CMK (cell line): ENCODE results near the gene DYRK3.
"Not testable (repeated sequence)": the region's sequence is repeated elsewhere in the genome, so short reads cannot be mapped to it uniquely, and the experiment has no call there.

ENCODE experiments used
- DNase-seq: peaks from one replicate; pipeline ENCODE4 v3.0.0-alpha.2; 2010; ENCODE audit warnings: low read depth

Gene DYRK3

DNA sequence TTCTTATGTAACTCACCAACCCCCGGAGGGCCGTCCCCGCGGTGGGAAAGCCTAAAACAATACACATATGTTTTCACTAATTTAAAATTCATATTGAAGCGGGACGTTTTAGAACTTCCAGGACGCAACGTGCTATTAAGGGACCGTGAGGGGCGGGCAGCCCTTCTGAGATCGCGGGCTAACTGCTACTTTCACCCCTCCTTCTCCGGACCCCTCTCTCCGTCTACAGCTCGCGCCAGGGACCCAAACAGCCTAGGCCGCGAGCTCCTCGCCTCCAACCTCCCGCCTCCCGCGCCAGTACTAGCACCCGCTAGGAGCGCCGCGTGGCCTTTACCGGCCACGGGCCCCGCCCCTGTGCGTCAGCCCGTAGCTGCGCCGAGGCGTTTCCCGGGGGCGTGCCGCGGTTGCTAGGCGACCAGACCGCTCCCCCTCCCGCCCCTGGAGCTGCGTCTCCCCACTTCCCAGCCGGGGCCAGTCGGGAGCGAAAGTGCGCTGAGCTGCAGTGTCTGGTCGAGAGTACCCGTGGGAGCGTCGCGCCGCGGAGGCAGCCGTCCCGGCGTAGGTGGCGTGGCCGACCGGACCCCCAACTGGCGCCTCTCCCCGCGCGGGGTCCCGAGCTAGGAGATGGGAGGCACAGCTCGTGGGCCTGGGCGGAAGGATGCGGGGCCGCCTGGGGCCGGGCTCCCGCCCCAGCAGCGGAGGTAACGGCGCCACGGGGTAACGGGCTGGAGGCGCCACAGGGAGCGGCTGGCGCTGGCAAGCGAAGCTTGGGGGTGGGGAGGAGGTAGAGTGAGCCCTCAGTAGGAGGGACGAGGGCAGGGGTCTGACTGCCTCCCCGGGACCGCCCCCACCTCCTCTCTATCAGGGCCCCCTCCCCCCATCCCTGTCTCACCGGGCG, at the start of gene DYRK3:
DYRK3 (plus strand) TSS at position 457 of the 898 bp plus-strand sequence; CDS start at position 625, 168 bp downstream.
- peak; percentile 89 for DNase-seq

DNA sequence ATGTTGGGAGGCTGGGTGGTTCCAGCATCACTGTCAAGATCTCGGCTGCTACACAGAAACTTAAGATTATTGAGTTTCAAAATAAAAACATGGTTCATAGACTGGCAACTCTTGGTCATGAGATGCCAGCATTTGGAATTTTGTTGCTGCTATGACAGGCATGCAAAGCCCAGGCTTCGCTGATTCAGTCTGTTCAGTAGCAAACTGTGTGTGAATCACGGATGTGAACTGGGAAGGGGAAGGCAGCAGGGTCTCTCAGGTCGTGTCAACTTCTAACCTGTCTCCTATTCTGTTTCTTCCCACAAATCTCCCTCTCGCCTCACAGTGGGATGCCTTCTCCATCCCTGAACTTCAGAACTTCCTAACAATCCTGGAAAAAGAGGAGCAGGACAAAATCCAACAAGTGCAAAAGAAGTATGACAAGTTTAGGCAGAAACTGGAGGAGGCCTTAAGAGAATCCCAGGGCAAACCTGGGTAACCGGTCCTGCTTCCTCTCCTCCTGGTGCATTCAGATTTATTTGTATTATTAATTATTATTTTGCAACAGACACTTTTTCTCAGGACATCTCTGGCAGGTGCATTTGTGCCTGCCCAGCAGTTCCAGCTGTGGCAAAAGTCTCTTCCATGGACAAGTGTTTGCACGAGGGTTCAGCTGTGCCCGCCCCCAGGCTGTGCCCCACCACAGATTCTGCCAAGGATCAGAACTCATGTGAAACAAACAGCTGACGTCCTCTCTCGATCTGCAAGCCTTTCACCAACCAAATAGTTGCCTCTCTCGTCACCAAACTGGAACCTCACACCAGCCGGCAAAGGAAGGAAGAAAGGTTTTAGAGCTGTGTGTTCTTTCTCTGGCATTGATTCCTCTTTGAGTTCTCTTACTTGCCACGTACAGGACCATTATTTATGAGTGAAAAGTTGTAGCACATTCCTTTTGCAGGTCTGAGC, 48.6 kb upstream of the DYRK3 start:
- DNase-seq, result no peak

DNA sequence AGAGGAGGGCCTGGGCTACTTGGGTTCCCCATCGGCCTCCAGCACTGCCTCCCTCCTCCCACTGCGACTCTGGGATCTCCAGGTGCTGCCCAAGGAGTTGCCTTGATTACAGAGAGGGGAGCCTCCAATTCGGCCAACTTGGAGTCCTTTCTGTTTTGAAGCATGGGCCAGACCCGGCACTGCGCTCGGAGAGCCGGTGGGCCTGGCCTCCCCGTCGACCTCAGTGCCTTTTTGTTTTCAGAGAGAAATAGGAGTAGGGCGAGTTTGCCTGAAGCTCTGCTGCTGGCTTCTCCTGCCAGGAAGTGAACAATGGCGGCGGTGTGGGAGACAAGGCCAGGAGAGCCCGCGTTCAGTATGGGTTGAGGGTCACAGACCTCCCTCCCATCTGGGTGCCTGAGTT, 47.4 kb upstream of the DYRK3 start:
- DNase-seq, result no peak

DNA sequence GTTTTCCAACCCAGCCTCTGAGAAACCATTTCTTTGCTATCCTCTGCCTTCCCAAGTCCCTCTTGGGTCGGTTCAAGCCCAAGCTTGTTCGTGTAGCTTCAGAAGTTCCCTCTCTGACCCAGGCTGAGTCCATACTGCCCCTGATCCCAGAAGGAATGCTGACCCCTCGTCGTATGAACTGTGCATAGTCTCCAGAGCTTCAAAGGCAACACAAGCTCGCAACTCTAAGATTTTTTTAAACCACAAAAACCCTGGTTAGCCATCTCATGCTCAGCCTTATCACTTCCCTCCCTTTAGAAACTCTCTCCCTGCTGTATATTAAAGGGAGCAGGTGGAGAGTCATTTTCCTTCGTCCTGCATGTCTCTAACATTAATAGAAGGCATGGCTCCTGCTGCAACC, 46.8 kb upstream of the DYRK3 start:
- no peak for DNase-seq

DNA sequence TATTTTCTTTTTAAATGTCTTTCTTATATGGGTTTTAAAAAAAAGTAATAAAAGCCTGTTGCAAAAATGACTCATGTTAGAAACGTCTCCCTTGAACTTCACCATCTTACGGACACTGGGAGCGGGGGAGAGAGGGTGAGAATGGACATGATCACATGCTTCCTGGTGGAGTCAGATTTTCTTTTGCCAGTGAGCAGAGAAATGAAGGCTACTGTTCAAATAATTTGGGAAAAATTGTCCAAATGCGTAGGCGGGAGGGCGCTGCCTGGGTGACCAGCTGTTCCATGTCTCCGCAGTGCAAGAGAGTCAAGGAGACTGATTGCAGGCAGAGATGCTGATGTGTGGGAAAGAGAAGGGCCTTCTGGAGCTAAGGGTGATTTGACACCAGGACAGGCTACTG, 46.1 kb upstream of the DYRK3 start:
- DNase-seq, result no peak

DNA sequence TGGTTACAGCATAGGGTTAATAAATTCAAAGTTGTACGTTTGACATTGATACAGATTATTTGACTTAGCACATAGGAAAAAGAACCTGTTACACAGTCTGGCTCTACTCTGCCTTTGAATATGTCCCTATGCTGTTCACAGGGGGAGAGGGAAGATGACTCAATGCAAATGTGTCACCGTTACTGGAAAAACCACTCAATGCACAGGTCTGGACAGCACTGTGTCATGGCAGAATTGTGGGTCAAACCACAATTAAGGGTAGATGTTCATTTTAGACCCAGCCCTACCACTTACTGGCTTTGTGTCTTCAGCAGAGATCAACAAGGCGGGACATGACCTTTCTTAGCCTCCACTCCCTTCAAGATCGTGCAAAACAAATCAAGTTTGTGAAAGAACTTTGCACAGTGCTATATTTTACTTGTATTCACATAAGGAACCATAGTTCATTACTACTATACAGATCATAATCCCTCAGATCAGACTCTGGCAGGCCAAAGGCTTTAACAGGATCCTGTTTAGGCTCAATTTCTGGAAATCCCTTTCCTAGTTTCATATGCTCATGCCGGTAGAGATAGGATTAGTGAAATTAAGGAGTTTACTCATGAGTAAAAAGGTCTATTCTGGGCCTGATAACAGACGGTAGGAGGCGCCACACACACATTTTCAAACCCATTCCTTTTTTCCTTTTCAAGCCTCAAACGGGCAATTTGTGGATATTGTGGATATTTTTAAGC, 45.1 kb upstream of the DYRK3 start:
- DNase-seq, result no peak

DNA sequence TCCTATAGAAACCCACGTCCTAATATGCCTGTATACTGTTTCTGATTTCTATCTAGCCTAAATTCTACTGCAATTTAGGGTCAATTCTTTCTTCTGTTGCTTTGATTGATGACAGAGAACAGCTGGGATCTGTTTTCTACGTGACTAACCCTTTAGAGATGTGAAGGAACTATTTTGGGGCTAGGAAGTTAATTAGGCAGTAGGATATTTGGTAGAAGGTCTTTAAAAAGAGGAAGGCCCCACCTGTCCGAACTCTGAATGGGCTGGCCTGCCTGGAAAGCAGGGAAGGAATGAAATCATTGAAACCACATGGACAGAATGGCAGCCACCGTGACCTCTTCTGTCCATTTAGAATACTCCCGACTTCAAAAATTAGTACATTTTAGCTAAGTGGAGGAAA, 44.1 kb upstream of the DYRK3 start:
- no peak for DNase-seq

DNA sequence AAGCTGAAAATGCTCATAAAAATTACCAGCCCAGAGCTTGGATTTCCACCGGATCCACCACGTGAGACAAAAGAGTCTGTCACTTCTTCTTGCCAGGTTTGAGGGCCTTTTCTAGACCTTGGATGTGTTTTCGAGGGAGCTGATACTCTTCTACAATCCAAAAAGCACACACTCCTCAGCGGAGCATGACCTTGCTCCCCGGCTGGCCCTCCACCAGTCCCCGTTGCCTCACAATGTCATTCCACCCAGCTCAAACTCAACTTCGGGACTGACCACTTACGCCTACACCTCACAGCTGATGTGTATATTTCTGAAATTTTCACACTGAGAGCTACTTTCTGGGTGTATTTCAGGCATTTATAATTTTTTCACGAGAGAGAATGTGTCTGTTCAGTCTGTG, 43.6 kb upstream of the DYRK3 start:
- no peak for DNase-seq

DNA sequence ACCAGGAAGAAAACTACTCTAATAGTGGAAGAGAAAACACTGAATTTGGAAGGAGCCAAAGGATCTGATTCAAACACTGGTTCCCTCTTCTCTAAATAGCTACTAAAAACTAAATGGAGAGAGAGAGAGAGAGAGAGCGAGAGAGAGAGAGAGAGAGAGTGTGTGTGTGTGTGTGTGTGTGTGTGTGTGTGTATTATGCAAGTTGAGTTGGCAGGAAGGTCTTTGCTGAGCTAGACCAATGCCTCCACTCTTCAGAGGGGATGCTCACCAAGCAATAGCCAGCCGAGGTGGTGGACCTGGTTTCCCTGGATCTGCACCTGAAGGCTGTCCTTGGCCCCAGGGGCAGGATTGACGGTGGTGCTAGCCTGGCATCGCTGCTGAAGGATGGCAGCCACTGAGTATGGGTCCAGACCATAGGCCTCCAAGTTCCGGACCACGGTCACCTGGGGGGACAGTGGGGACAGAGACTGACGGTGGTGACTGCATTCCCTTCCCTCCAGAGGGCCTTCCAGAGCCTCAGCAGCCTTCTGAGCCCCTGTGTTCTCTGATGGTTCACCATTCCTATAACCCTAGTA, 41.9 kb upstream of the DYRK3 start:
- DNase-seq, result no peak

DNA sequence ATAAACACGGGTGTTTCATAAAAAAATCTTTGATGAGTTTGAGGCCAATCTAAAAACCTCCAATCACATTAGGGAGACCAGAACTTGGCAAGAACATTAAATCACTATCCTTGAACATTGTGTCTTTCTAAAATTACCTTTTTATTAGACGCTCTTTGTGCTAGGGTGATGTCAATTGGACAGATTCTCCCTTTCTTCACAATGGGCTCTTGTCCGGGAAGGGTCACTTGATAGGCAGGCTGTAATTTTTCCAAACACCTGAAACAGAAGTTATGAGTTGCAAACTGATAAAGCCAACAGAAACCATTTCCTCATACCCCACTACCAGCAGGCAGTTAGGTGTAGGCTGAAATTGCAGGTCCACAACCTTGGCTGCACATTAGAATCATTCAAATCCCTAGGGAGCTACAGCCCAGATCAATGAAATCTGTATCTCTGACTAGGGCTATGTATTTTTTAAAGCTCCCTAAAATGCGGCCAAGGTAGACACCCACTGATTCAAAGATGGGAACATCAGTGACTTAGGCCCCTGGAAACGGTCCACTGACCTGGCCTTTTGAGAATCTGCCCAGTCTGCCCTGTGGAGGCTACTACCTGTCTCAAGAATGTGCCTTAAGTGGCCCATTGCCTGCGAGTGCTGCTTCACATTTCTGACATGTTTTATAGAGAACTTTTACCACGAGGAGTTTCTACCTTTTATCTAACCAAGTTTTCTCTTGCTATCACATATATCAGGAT, 39.6 kb upstream of the DYRK3 start:
- DNase-seq, result no peak

DNA sequence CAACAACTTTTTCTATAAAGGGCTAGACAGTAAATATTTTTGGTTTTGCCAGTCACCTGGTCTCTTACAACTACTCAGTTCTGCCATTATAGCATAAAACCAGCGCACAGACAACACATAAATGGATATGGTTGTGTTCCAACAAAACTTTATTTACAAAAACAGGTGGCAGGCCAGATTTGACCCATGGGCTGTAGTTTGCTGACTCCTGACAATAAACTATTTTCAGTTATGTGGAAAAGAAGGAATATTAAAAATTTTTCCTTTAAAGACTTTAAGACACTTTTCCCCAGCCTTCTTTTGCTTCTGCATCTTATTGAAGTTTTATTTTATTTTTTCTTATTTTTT, 39.0 kb upstream of the DYRK3 start:
- DNase-seq, result no peak

DNA sequence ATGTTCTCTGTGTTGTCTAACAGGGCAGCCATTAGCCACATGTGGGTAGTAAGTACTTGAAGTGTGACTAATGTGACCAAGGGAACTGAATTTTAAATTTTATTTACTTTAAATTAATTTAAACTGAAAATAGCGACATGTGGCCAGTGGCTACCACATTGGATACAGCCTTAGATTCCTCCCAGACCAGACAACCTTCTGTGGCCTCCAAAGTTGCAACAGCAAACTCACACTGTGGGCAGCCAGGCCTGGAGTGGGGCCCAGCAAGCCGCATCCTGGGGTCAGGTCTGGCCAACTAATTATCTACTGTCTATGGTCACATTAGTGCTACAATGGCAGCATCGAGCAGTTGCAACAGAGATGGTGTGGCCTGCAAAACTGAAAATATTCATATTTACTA, 34.8 kb upstream of the DYRK3 start:
- no peak for DNase-seq

DNA sequence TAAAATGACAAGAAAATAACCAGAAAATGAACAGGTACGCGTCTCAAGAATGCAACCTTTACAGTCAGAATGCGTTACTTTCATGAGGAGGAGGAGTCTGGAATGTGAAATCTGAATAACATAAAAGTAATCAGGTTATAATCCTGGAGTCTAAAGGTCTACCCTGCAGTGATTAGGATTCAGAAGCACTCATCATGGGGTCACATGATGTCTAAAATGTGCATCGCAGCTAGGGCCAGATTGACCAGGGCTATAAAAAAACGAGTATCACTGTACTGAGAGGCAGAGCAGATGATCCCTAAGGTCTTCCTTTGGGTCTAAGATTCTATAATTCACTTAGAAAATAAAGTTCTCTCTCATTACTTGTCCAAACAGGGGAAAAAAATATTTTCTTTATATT, 30.5 kb upstream of the DYRK3 start:
- no peak for DNase-seq

DNA sequence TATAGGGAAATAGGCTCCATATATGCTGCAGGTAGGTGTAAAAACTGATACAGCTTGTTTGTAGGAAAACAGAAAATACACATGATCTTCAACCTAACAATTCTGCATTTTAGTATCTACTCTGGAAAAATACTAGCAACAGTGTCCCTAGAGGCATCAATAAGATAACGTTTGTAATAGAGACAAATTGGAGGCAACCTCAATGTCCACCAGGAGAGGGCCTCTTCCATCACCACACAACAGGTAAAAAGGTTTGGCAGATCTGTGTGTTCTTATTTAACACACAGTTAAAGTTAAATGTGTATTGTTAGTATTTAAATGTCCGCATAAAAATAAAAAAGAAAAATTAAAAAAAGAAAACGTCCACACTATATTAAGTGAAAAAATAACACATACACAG, 28.5 kb upstream of the DYRK3 start:
- DNase-seq, result no peak

DNA sequence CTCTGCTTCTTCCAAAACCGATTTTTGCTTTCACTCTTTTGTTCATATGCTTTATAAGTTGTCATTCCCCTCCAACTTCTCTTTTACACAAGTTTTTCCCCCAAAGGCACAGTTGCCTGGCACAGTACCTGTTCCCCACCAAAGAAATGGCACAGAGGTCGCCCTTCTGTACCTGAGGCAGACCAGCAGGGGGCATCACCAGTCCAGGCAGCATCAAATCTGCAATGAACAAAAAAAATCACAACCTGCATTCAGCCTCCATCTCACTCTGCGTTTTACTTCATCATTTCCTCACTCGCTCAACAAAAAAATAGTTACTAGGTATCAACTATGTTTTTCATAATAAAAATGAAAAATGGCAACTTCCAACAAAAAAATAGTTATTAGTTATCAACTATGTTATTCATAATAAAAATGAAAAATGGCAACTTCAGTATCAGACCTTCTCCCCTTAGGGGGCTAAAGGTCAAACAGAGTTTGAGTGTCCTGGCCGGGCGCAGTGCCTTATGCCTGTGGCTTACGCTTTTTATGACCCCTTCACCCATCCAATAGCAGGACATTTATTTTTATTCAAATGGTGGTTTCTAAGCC, 27.1 kb upstream of the DYRK3 start:
- no peak for DNase-seq

DNA sequence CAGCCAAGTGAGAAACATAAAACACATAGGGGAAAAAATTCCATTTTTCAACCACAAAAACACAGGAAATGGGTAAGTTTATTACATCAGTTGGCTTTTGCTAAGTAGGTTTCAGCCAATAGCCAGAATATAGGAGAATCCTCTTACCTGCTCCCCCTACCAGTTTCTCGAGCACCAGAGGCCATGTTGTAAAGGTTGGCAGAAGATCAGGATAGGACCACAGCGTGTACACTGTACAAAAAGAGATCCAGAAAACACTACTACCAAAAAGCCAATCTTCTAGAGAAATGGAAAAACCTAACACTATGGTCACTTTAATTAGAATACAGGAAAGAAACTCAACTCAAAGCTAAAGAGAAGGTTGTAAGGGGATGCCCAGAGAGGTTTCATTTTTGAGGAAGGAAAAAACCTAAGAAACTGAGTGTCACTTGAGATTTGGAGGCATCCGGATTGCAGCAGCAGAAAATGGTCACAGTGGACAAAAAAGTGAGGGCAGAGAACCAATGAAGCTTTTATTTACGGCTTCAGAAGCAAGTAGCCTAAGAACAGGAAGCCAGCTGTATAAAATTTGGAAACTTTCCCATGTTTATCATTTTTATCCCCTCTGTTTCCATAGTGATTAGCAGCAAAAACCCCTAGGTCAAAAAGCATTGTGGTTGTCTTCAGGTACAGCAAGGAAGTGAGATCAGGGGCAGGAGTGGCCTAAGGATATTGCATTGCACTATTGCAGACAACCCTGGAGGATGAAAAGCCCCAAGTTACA, 25.9 kb upstream of the DYRK3 start:
- no peak for DNase-seq

DNA sequence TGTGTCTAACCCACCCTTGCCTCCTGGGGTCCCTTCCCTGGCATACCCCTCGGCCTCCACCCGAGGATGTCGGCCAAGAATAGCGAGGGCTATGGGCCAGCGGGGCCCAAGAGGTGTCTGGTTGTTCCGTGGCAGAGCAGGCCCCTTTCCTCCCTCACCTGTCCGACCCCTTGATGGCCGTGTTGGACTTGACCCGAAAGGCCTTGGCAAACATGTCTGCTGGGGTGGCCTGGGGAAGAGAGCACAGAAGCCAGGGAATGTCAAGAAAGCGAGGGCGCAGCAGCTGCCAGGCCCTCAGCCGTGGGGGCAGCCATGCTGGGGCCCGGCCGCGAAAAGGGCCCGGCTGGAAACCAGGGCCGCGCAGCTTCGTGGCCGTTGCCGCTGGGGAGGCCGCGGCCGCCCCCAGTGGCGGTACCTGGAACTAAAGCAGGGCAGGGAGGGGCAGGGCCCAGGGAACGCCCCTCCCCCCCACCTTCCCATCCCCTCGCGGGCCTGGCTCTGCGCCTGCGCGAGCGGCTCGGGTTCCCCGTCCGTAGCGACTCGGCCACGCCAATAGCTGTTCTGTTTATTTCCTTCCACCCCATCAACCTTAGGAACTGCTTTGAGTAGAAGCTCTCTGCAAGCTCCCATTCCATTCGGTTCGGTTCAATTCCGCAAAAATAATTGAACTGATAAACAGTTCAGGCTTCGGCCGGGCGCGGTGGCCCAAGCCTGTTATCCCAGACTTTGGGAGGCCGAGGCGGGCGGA, 23.0 kb upstream of the DYRK3 start, which contains the start of gene EIF2D:
EIF2D (minus strand) TSS at position 337 of the 748 bp plus-strand sequence; CDS start at position 214, 123 bp downstream.
- peak; percentile 81 for DNase-seq

DNA sequence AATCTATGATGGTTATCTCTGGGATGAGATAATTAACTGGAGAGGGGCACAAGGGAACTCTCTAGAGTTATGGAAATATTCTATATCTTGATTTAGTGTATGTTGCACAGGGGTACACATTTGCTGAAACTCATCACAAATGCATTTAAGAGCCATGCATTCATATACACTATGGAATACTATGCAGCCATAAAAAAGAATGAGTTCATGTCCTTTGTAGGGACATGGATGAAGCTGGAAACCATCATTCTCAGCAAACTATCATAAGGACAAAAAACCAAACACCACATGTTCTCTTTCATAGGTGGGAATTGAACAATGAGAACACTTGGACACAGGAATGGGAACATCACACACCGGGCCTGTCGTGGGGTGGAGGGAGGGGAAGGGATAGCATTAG, 8.9 kb upstream of the DYRK3 start:
- not testable (repeated sequence) for DNase-seq

DNA sequence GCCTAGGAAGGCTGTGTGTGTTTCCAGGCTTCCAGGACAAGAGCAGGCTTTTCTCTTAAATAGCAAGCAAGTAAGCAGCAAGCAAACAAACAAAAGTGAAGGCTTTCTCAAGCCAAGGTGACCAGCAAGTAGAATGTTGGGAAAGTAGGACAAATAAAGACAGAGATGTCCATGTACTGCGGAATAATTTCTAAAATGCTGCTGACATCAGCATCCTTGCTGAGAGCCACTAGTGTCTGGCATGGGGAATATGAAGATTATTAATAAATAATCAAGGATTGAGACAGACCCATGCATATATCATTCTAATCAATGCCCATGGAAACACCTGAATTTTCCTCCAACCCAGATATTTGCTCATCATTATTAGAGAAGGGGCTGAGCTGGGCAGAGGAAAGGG, 6.4 kb upstream of the DYRK3 start:
- DNase-seq, result no peak
